Lower leg skin (tissue), 4 donors: ENCODE data around the gene SSTR5. TPM values are rescaled to one million over a fixed set of nuclear protein-coding genes. Genes with fewer than 3 reads are reported as not detected.
A peak's percentile ranks its signal among the peaks of the same experiment; 100 is the strongest.

Experiments used
- DNase-seq, 2 donors: peaks; one replicate each; pipeline ENCODE4 v3.0.0-alpha.2; 2019; ENCODE audit warnings: low spot score in 2 of 2
- H3K4me3 ChIP-seq: fragments of 200-600 bp; sonication (generic); 2 replicates; pipeline ENCODE4 v1.5.1; 2017; ENCODE audit warnings: mild to moderate bottlenecking, low read depth; ENCODE audit not compliant: poor library complexity, severe bottlenecking
- POLR2A ChIP-seq, 2 donors: fragments of 450-650 bp; IDR thresholded peaks; one replicate each; pipeline ENCODE4 v1.6.1; 2016 to 2017; ENCODE audit warnings: antibody characterized with exemption in 2 of 2, mild to moderate bottlenecking in 1 of 2, moderate library complexity in 1 of 2
- WGBS, 2 donors: methylation state at CpG; one replicate each; pipeline ENCODE4 v1.1.5; 2018; 5-methylcytosine and 5-hydroxymethylcytosine counted together
- intact Hi-C: fragments of 100-400 bp; cut with DNase I; formaldehyde crosslinking; loops from one replicate; pipeline ENCODE4 v1.15.0; 2023; ENCODE audit warnings: low total_unique reads
- total RNA-seq, 4 donors: library from RNA; depleted of rRNA; stranded (reverse); fragments of >200 nt; gene quantifications; one replicate each; pipeline ENCODE4 v1.1.0, GENCODE V29; 2016
- TF ChIP-seq, protein P1 (sequence below), 3 donors: fragments of 450-650 bp; IDR thresholded peaks; one replicate each; pipeline ENCODE4 v1.5.1; 2016; ENCODE audit warnings: antibody characterized with exemption in 3 of 3, mild to moderate bottlenecking in 3 of 3, moderate library complexity in 2 of 3

Gene SSTR5
- total RNA-seq, 4 donors from 2014 or later, result 0.36 TPM; not detected in 3

DNA sequence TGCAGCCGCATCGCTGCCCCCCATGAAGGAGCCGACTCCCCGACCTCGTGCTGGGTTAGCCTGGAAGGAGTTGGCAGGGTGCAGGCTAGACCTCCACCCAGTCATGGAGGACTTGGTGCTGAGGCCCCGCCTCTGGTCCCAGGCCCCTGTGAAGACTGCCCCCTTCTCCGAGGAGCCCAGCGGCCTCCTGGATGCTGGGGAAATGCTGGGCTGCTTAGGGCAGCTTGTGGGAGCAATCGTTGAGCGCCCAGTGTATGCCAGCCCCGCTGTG is 1.8 kb downstream of the SSTR5 start:
- no peak overlapping the region for H3K4me3 ChIP-seq
- TF ChIP-seq, protein P1, sequence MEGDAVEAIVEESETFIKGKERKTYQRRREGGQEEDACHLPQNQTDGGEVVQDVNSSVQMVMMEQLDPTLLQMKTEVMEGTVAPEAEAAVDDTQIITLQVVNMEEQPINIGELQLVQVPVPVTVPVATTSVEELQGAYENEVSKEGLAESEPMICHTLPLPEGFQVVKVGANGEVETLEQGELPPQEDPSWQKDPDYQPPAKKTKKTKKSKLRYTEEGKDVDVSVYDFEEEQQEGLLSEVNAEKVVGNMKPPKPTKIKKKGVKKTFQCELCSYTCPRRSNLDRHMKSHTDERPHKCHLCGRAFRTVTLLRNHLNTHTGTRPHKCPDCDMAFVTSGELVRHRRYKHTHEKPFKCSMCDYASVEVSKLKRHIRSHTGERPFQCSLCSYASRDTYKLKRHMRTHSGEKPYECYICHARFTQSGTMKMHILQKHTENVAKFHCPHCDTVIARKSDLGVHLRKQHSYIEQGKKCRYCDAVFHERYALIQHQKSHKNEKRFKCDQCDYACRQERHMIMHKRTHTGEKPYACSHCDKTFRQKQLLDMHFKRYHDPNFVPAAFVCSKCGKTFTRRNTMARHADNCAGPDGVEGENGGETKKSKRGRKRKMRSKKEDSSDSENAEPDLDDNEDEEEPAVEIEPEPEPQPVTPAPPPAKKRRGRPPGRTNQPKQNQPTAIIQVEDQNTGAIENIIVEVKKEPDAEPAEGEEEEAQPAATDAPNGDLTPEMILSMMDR (IDR thresholded peaks at IDR 0.05), result no peak
- no peak for TF ChIP-seq POLR2A (IDR thresholded peaks at IDR 0.05)
- DNase-seq, result no peak
- intact Hi-C loops, result no loop called here
- WGBS, 2 donors, result 70 to 100% methylated on average over 2 to 7 of the region's 11 CpGs

DNA sequence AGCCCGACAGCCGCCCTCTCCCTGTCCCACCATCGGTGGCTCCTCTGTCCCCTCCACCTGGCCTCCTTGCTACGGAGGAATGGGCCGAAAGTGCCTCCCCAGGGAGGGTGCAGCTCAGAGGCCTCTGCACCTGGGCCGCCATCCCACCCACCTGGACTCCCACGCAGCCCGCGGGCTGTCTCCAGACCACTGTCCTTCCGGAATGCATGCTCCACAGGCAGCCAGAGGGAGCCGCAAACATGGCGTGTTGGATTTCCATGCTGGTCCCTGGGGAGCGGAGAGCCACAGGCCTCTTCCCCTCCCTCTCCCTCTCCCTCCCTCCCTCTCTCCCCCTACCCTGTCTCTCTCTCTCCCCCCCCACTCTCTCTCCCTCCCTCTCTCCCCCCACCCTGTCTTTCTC is 3.0 kb downstream of the SSTR5 start:
- no peak for TF ChIP-seq POLR2A (IDR thresholded peaks at IDR 0.05)
- TF ChIP-seq, protein P1 (IDR thresholded peaks at IDR 0.05), result no peak
- intact Hi-C loops, result no loop called here
- 77 to 78% methylated on average over 13 of the region's 13 CpGs for WGBS, 2 donors

DNA sequence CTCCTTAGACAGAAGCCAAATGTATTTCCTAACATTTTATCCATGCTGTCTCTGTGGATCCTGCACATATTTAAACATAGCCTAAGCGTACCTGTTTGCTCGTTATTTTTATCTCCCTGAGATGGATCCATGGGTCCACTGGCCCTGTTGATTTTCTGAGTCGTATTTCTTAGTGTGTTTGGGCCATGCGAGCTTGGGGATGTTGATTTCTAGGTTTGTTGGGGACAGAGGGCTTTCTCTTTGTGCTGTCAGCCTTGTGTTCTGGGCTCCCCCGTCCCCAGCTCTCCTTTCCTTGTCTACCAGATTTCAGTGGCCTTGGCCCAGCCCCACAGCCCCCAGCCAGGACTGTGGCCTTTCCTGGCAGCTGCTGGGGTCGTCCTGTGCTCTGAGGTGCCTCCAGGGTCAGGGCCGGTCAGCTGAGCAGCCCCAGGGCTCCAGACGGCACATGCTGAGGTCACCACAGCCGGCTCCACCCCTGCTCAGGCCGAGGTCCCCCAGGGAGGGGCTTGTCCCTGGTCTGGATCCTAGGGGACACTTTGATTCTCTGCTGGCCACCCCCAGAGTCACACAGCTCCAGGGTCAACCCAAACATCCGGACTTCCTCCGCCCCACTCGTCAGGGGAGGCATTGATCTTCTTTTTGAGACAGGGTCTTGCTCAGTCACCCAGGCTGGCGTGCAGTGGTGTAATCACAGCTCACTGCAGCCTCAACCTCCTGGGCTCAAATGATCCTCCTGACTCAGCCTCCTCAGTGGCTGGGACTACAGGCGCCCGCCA is 4.4 kb downstream of the SSTR5 start:
- DNase-seq, result no peak
- intact Hi-C loops, result no loop called here
- no peak overlapping the region for H3K4me3 ChIP-seq
- WGBS, 2 donors, result 41 to 50% methylated on average over 16 of the region's 16 CpGs
- TF ChIP-seq, protein P1 (IDR thresholded peaks at IDR 0.05), result no peak

More for the DNA sequence above, 3.0 kb downstream of the SSTR5 start:
- no peak for DNase-seq
- H3K4me3 ChIP-seq, result no peak overlapping the region

DNA sequence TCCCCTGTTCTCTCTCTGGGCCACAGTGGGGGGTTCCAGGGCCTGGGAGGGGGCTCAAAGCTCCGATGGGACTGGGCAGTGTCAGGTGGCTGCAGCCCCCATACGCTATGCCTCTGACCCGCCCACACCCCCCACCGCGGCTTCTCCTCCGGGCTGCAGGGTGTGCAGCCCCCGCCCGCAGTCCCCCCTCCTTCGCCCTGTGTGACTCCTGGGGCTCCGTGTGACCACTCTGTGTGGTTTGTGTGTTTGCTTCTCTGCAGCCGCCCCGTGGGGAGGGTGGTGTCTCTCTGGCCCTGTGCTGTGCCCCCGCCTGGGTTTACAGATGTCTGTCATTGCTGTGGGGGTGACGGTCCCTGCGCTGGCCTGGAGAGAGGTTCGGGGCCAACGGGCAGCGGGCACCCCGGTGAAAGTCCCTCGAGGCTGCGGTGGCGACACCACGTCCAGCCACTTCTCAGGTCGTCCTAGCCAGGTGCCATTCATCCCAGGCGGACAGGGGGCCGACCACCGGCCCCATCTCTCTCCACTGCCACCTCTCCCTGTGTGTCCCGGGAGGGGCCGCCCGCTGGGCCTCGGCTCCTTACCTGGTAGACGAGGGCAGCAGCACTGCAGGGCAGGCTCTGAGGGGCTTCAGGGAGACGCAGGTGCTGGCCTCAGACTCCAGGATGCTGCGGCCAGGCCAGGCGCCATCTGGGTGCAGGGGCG is 5.5 kb downstream of the SSTR5 start:
- intact Hi-C loops, result no loop called here
- no peak for TF ChIP-seq POLR2A (IDR thresholded peaks at IDR 0.05)
- TF ChIP-seq, protein P1 (IDR thresholded peaks at IDR 0.05), result no peak
- 61 to 66% methylated on average over 26 to 36 of the region's 36 CpGs for WGBS, 2 donors
- no peak for DNase-seq
- H3K4me3 ChIP-seq, result no peak overlapping the region

DNA sequence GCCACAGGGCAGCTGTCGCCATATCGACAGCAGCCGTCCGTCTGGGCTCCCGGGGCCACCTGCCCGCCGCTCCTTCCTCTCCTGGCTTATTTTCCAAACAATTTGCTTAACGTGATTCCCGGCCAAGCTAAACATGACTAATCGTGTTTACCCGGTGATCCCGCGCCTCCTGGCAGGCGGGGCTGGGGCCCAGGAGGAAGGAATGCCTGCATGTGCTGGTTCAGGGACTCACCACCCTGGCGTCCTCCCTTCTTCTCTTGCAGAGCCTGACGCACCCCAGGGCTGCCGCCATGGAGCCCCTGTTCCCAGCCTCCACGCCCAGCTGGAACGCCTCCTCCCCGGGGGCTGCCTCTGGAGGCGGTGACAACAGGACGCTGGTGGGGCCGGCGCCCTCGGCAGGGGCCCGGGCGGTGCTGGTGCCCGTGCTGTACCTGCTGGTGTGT is 6.1 kb downstream of the SSTR5 start:
- intact Hi-C loops, result no loop called here
- DNase-seq, result peak in 1 of 2 donors; percentile 49
- no peak for TF ChIP-seq POLR2A (IDR thresholded peaks at IDR 0.05)
- TF ChIP-seq, protein P1 (IDR thresholded peaks at IDR 0.05), result no peak
- no peak overlapping the region for H3K4me3 ChIP-seq
- 35 to 51% methylated on average over 7 to 28 of the region's 28 CpGs for WGBS, 2 donors
